Osteoblast (primary cell): Measurements from ENCODE around the gene CSF2. TPM values are rescaled to one million over a fixed set of nuclear protein-coding genes. Genes with fewer than 3 reads are reported as not detected.
A peak's percentile ranks its signal among the peaks of the same experiment; 100 is the strongest.

Experiments used
- DNase-seq: peaks from one replicate; pipeline ENCODE4 v3.0.0; 2011; ENCODE audit warnings: low spot score, mixed read lengths; ENCODE audit not compliant: insufficient read length; ENCODE audit errors: missing footprints
- H2AFZ ChIP-seq: 2 replicates; pipeline ENCODE4 v1.6.0; 2011; ENCODE audit warnings: mild to moderate bottlenecking, low read length
- H3K27ac ChIP-seq: 2 replicates; pipeline ENCODE4 v1.5.1; 2011; ENCODE audit warnings: mild to moderate bottlenecking, low read depth, low read length, moderate library complexity
- H3K27me3 ChIP-seq: 2 replicates; pipeline ENCODE4 v1.6.0; 2012; ENCODE audit warnings: mild to moderate bottlenecking, control low read depth, inconsistent platforms, low read length, moderate library complexity; ENCODE audit not compliant: insufficient read depth
- H3K36me3 ChIP-seq: 2 replicates; pipeline ENCODE4 v1.5.1; 2011; ENCODE audit warnings: mild to moderate bottlenecking, low read length, control low read depth, moderate library complexity; ENCODE audit not compliant: insufficient read depth
- H3K4me1 ChIP-seq: 2 replicates; pipeline ENCODE4 v1.5.1; 2011; ENCODE audit warnings: mild to moderate bottlenecking, low read length, control low read depth, moderate library complexity; ENCODE audit not compliant: insufficient read depth
- H3K4me2 ChIP-seq: 2 replicates; pipeline ENCODE4 v1.6.0; 2011; ENCODE audit warnings: mild to moderate bottlenecking, low read length; ENCODE audit not compliant: insufficient read depth
- H3K4me3 ChIP-seq: fragments of 200-600 bp; sonication (generic); 3 replicates; pipeline ENCODE4 v1.5.1; 2012; ENCODE audit warnings: mild to moderate bottlenecking, low read length, inconsistent platforms; ENCODE audit not compliant: insufficient read depth
- H3K79me2 ChIP-seq: 2 replicates; pipeline ENCODE4 v1.6.0; 2012; ENCODE audit warnings: mild to moderate bottlenecking, low read length, control low read depth, inconsistent platforms; ENCODE audit not compliant: insufficient read depth
- H3K9me3 ChIP-seq: 2 replicates; pipeline ENCODE4 v1.5.1; 2011; ENCODE audit warnings: low read depth, low read length, control low read depth
- H4K20me1 ChIP-seq: 2 replicates; pipeline ENCODE4 v1.6.0; 2012; ENCODE audit warnings: mild to moderate bottlenecking, low read length, control low read depth; ENCODE audit not compliant: insufficient read depth
- total RNA-seq: library from RNA; depleted of rRNA; stranded (reverse); fragments of >200 nt; gene quantifications from 2 replicates; pipeline ENCODE4 v1.2.3, GENCODE V29; 2012
- TF ChIP-seq, protein P1 (sequence below): IDR thresholded peaks from 2 replicates; pipeline ENCODE4 v1.5.1; 2011; ENCODE audit warnings: mild to moderate bottlenecking, low read depth, low read length, moderate library complexity; ENCODE audit errors: extremely low read depth

The CSF2 gene
- total RNA-seq, 1 donor, result not detected

GRCh38 chr5:132109494-132110053, 36.0 kb downstream of the CSF2 start:
- Histone ChIP-seq H3K4me3 (no peak overlapping the region), H3K27ac (no peak overlapping the region), H3K4me1 (peaks cover 3% of the 10 kb centered on the region), H2AFZ (no peak overlapping the region), H3K79me2 (no peaks in the 10 kb centered on the region), H3K9me3 (no peaks in the 10 kb centered on the region), H3K27me3 (no peaks in the 10 kb centered on the region), H4K20me1 (no peaks in the 10 kb centered on the region), H3K4me2 (no peak overlapping the region), H3K36me3 (no peaks in the 10 kb centered on the region)
- TF ChIP-seq, protein P1, sequence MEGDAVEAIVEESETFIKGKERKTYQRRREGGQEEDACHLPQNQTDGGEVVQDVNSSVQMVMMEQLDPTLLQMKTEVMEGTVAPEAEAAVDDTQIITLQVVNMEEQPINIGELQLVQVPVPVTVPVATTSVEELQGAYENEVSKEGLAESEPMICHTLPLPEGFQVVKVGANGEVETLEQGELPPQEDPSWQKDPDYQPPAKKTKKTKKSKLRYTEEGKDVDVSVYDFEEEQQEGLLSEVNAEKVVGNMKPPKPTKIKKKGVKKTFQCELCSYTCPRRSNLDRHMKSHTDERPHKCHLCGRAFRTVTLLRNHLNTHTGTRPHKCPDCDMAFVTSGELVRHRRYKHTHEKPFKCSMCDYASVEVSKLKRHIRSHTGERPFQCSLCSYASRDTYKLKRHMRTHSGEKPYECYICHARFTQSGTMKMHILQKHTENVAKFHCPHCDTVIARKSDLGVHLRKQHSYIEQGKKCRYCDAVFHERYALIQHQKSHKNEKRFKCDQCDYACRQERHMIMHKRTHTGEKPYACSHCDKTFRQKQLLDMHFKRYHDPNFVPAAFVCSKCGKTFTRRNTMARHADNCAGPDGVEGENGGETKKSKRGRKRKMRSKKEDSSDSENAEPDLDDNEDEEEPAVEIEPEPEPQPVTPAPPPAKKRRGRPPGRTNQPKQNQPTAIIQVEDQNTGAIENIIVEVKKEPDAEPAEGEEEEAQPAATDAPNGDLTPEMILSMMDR, result no peak
- DNase-seq, result no peak

DNA sequence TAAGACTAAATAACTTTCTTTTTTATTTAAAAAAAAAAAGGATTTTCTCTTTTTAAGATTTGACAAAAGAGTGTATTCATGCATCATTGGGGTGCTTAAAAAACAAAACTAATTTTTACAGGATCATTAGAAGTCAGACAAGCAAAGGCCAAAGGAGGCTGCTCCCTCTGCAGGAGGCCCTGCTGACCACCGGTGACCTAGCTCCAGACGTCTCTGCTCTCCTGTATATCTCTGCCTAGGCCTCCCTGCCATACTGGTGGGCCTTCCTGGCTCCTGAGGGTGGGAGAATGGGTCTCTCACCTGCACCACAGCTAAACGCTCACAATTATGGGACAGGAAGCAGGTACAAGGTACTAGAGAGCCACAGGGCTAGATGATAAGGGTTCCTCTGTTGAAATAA, 36.6 kb downstream of the CSF2 start:
- Histone ChIP-seq H3K4me1 (no peaks in the 10 kb centered on the region), H3K27ac (no peak overlapping the region), H3K4me3 (no peak overlapping the region), H3K9me3 (no peaks in the 10 kb centered on the region), H3K36me3 (no peaks in the 10 kb centered on the region), H3K27me3 (no peaks in the 10 kb centered on the region), H3K4me2 (no peak overlapping the region), H4K20me1 (no peaks in the 10 kb centered on the region), H3K79me2 (no peaks in the 10 kb centered on the region), H2AFZ (no peak overlapping the region)
- TF ChIP-seq, protein P1, result no peak
- no peak for DNase-seq

DNA sequence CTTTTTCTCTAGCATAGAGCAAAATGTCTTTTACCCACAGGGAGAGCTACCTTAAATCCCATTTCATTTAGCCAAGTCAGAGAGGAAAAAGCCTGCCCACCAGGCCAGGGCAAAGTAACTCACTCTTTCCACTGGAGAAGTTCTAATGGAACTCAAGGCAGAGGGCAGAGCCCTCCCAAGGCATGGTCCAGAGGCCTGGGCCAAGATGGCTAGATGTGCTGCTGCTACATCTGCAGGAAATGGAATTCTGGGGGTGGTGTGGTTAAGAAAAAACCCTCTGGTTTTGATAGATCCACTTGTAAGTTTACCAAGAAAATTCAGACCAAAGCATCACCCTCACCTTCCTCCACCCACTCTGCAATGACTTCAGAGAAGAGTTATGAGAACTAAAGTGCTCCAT, 37.3 kb downstream of the CSF2 start:
- TF ChIP-seq, protein P1, result no peak
- Histone ChIP-seq H3K4me1 (no peaks in the 10 kb centered on the region), H3K9me3 (no peaks in the 10 kb centered on the region), H3K36me3 (no peaks in the 10 kb centered on the region), H3K27me3 (no peaks in the 10 kb centered on the region), H3K27ac (no peak overlapping the region), H3K4me3 (no peak overlapping the region), H3K4me2 (no peak overlapping the region), H3K79me2 (no peaks in the 10 kb centered on the region), H2AFZ (no peak overlapping the region), H4K20me1 (no peaks in the 10 kb centered on the region)
- DNase-seq, result peak; percentile 3

DNA sequence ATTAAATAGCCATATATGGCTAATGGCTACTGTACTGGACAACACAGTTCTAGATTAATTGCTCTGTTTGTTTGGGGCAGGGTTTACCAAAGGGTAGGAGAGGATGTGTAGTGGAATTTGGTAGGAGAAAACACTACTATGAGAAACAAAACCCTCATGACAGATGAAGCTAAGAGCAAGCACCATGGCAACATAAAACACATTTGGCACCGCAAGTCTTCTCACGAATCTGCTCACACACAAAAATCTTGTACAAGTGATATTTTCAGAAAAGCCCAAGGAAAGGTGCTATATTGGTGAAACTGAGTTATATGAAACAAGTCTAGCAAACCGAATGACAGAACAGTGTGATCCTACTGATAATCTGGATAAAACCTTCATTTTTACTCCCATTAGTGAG, 38.5 kb downstream of the CSF2 start:
- TF ChIP-seq, protein P1, result no peak
- Histone ChIP-seq H3K79me2 (no peaks in the 10 kb centered on the region), H3K27me3 (peaks cover 1% of the 10 kb centered on the region), H2AFZ (no peak overlapping the region), H4K20me1 (no peaks in the 10 kb centered on the region), H3K36me3 (no peaks in the 10 kb centered on the region), H3K27ac (no peak overlapping the region), H3K4me1 (no peaks in the 10 kb centered on the region), H3K4me2 (no peak overlapping the region), H3K9me3 (no peaks in the 10 kb centered on the region), H3K4me3 (no peak overlapping the region)
- no peak for DNase-seq
